Upper lobe of left lung (tissue), 6 donors: ENCODE results near the gene MLLT3. TPM values are rescaled to one million over a fixed set of nuclear protein-coding genes. Genes with fewer than 3 reads are reported as not detected.

Experiments
- ATAC-seq, 2 donors: fragments of 200-7000 bp; cut with Tn5 transposase; one replicate each; pipeline ENCODE4 v1.9.1; 2022; ENCODE audit warnings: mild to moderate bottlenecking in 2 of 2, moderate library complexity in 2 of 2; ENCODE audit not compliant: low FRiP score in 2 of 2
- DNase-seq, 2 donors: peaks; one replicate each; pipeline ENCODE4 v3.0.0-alpha.2; 2019 to 2020
- H3K27ac ChIP-seq, 4 donors: fragments of 200-600 bp; sonication (generic); one replicate each; pipeline ENCODE4 v1.5.1; 2016 to 2019
- H3K27me3 ChIP-seq, 4 donors: fragments of 200-600 bp; sonication (generic); one replicate each; pipeline ENCODE4 v1.5.1; 2017 to 2019
- H3K36me3 ChIP-seq, 4 donors: fragments of 200-600 bp; sonication (generic); one replicate each; pipeline ENCODE4 v1.5.1; 2016 to 2019
- H3K4me1 ChIP-seq, 4 donors: fragments of 200-600 bp; sonication (generic); one replicate each; pipeline ENCODE4 v1.5.1; 2018 to 2019
- H3K4me3 ChIP-seq, 4 donors: fragments of 200-600 bp; sonication (generic); one replicate each; pipeline ENCODE4 v1.5.1; 2017 to 2019; ENCODE audit warnings: mild to moderate bottlenecking in 2 of 4, moderate library complexity in 1 of 4
- H3K9me3 ChIP-seq, 4 donors: fragments of 200-600 bp; sonication (generic); one replicate each; pipeline ENCODE4 v1.5.1; 2018 to 2019
- CTCF ChIP-seq, 6 experiments: fragments of 450-650 bp in 4 of 6; fragments of 200-600 bp in 2 of 6; sonication (generic) in 2 of 6; IDR thresholded peaks; one replicate each; pipeline ENCODE4 v1.5.1; 2016 to 2019; ENCODE audit warnings: antibody characterized with exemption in 6 of 6
- EP300 ChIP-seq, 4 donors: sonication (generic); formaldehyde crosslinking; IDR thresholded peaks; one replicate each; pipeline ENCODE4 v1.5.1; 2017; ENCODE audit warnings: antibody characterized with exemption in 4 of 4, control low read depth in 2 of 4
- POLR2A ChIP-seq, 4 donors: fragments of 450-650 bp; IDR thresholded peaks; one replicate each; pipeline ENCODE4 v1.5.1; 2016 to 2017; ENCODE audit warnings: antibody characterized with exemption in 4 of 4, mild to moderate bottlenecking in 2 of 4
- POLR2AphosphoS5 ChIP-seq, 2 donors: sonication (generic); formaldehyde crosslinking; IDR thresholded peaks; one replicate each; pipeline ENCODE4 v1.5.1; 2017; ENCODE audit warnings: antibody characterized with exemption in 2 of 2
- WGBS, 2 donors: methylation state at CpG; one replicate each; pipeline ENCODE4 v1.1.5; 2017 to 2018; 5-methylcytosine and 5-hydroxymethylcytosine counted together
- total RNA-seq, 6 donors: library from RNA; depleted of rRNA in 4 of 6; stranded (reverse); fragments of >200 nt in 4 of 6; gene quantifications; one replicate each; pipeline versions ENCODE4 v1.1.0 to v1.2.1, GENCODE V29; 2016 to 2021
- donor health status: DM: no; HTN: no; CAD: no; lungs with moderate emphysema.
- donor health status: DM: no; HTN: yes; CAD: no; lungs with severe emphysema.

The MLLT3 gene
- total RNA-seq, 6 donors from 2014 or later, result 13.8 to 30.4 (median 20.9) TPM

- 6 to 40% methylated on average over 1 of the region's 1 CpG for WGBS, 2 donors
- Histone ChIP-seq H3K27ac (no peak overlapping the region), H3K36me3 (no peaks in the 10 kb centered on the region), H3K27me3 (no peaks in the 10 kb centered on the region), H3K9me3 (no peaks in the 10 kb centered on the region), H3K4me3 (no peak overlapping the region), H3K4me1 (peaks cover 19 to 37% (median 27%) of the 10 kb centered on the region in 4 donors)
- DNase-seq, result no peak
- TF ChIP-seq POLR2AphosphoS5 (IDR thresholded peaks at IDR 0.05), result no peak
- TF ChIP-seq CTCF (IDR thresholded peaks at IDR 0.05), result no peak
- no peak for TF ChIP-seq EP300 (IDR thresholded peaks at IDR 0.05)
- no peak for TF ChIP-seq POLR2A (IDR thresholded peaks at IDR 0.05)
- no peak for ATAC-seq
Measured at GRCh38 chr9:20553558-20554149, 68.6 kb downstream of the MLLT3 start.

DNA sequence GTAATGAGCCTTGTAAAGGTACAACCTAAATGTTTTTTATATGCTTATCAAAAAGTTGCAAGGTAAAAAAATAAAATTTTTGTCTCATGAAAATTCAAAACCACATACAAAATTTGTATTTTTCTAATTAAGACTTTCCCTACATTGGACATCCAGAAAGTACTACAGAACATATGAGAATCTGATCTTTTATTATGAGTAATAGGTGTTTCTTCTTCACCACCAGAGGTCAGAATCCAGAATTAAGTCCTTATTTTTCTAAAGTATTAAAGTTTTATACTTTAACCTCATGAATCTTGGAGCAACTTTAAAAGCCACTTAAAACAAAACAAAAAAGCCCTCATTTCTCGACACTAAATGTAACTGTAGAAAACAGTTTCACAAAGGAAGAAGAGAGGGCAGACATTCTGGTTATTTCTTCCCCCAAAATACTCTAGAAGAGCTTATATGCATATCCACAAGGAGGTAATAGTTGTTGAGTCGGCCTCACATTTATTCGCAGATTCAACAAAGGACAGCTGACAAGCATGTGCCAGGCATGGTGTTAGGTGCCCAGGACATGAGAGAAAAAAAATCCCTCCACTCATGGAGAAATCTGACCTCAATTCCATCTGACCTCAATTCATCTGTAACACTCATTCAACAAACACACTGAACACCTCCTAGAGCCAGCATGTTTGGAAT lies 69.3 kb downstream of the MLLT3 start:
- ATAC-seq, result no peak
- Histone ChIP-seq H3K27ac (no peak overlapping the region), H3K36me3 (no peaks in the 10 kb centered on the region)

GRCh38 chr9:20551835-20552234 lies 70.5 kb downstream of the MLLT3 start:
- Histone ChIP-seq H3K27ac (no peak overlapping the region), H3K4me1 (peaks cover 19 to 27% (median 21%) of the 10 kb centered on the region in 4 donors), H3K9me3 (no peaks in the 10 kb centered on the region), H3K4me3 (no peak overlapping the region), H3K27me3 (no peaks in the 10 kb centered on the region), H3K36me3 (no peaks in the 10 kb centered on the region)
- TF ChIP-seq CTCF (IDR thresholded peaks at IDR 0.05), result no peak
- no peak for DNase-seq
- WGBS, 2 donors, result 39 to 47% methylated on average over 5 of the region's 5 CpGs
- no peak for ATAC-seq

More for the DNA sequence above, 69.3 kb downstream of the MLLT3 start:
- no peak for DNase-seq
- peaks cover 19 to 30% (median 22%) of the 10 kb centered on the region in 4 donors for H3K4me1 ChIP-seq
- WGBS, 2 donors, result 52 to 61% methylated on average over 3 of the region's 3 CpGs
- H3K4me3 ChIP-seq, result no peak overlapping the region
- TF ChIP-seq CTCF (IDR thresholded peaks at IDR 0.05) (peak in 4 of 6 experiments; percentile 7 to 28 (median 14)), POLR2AphosphoS5 (IDR thresholded peaks at IDR 0.05) (no peak)
- no peaks in the 10 kb centered on the region for H3K9me3 ChIP-seq
- no peaks in the 10 kb centered on the region for H3K27me3 ChIP-seq

DNA sequence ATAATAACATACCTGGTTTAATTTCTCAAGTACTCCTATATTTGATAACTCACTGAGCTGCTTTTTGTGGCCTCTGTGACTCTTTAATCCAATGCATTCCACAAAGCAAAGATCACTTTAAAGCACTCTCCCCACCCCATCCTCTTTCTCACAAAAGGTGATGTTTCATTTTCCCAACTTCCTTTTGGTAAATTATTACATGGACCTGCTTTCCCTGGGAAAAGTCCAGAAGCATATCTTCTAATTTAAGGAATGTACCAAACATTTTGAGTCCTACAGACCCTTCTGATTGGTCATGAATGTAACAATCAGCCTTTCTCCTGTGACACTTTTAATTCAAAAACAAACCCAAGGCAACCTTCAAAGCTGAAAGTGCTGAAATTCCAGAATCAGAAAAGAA lies 71.1 kb downstream of the MLLT3 start:
- Histone ChIP-seq H3K9me3 (no peaks in the 10 kb centered on the region), H3K27me3 (no peaks in the 10 kb centered on the region), H3K4me3 (no peak overlapping the region), H3K27ac (no peak overlapping the region), H3K4me1 (peaks cover 19 to 27% (median 21%) of the 10 kb centered on the region in 4 donors), H3K36me3 (no peaks in the 10 kb centered on the region)
- TF ChIP-seq EP300 (IDR thresholded peaks at IDR 0.05), result no peak
- TF ChIP-seq CTCF (IDR thresholded peaks at IDR 0.05), result no peak
- TF ChIP-seq POLR2A (IDR thresholded peaks at IDR 0.05), result no peak
- TF ChIP-seq POLR2AphosphoS5 (IDR thresholded peaks at IDR 0.05), result no peak
- ATAC-seq (peak in 1 of 2 donors; percentile 63), DNase-seq (no peak)

GRCh38 chr9:20550326-20550725 lies 72.0 kb downstream of the MLLT3 start:
- WGBS, 2 donors, result 88 to 94% methylated on average over 4 of the region's 4 CpGs
- Histone ChIP-seq H3K9me3 (no peaks in the 10 kb centered on the region), H3K4me3 (no peak overlapping the region), H3K27ac (no peak overlapping the region), H3K36me3 (no peaks in the 10 kb centered on the region), H3K27me3 (no peaks in the 10 kb centered on the region), H3K4me1 (peaks cover 15 to 23% (median 19%) of the 10 kb centered on the region in 4 donors)
- TF ChIP-seq POLR2A (IDR thresholded peaks at IDR 0.05), result no peak
- no peak for TF ChIP-seq POLR2AphosphoS5 (IDR thresholded peaks at IDR 0.05)
- TF ChIP-seq EP300 (IDR thresholded peaks at IDR 0.05), result no peak
- TF ChIP-seq CTCF (IDR thresholded peaks at IDR 0.05), result no peak
- no peak for DNase-seq
- ATAC-seq, result no peak
